Psoas muscle (tissue), 8 donors: ENCODE data around the gene POLDIP3. TPM values are rescaled to one million over a fixed set of nuclear protein-coding genes. Genes with fewer than 3 reads are reported as not detected.

ENCODE experiments used
- ATAC-seq, 4 donors: fragments of 200-7000 bp; cut with Tn5 transposase; one replicate each; pipeline ENCODE4 v1.9.1; 2020; ENCODE audit warnings: moderate library complexity in 3 of 4, mild to moderate bottlenecking in 2 of 4
- DNase-seq, 2 donors: peaks; one replicate each; pipeline ENCODE4 v3.0.0-alpha.2; 2020
- H3K27ac ChIP-seq: fragments of 200-600 bp; one replicate; pipeline ENCODE4 v1.8.0; 2022
- H3K27me3 ChIP-seq, 3 donors: fragments of 200-600 bp in 1 of 3; one replicate each; pipeline versions ENCODE4 v1.6.1 to v1.8.0; 2013 to 2022; ENCODE audit warnings: low read length in 2 of 3, mild to moderate bottlenecking in 2 of 3, moderate library complexity in 1 of 3; ENCODE audit not compliant: insufficient read depth in 3 of 3
- H3K36me3 ChIP-seq, 2 donors: fragments of 200-600 bp in 1 of 2; one replicate each; pipeline versions ENCODE4 v1.6.1 to v1.8.0; 2013 to 2022; ENCODE audit warnings: low read depth in 1 of 2, mild to moderate bottlenecking in 1 of 2, moderate library complexity in 1 of 2; ENCODE audit not compliant: insufficient read depth in 1 of 2
- H3K4me1 ChIP-seq: fragments of 200-600 bp; one replicate; pipeline ENCODE4 v1.8.0; 2022
- H3K4me3 ChIP-seq: fragments of 200-600 bp; one replicate; pipeline ENCODE4 v1.8.0; 2022; ENCODE audit warnings: mild to moderate bottlenecking
- H3K9me3 ChIP-seq: fragments of 200-600 bp; one replicate; pipeline ENCODE4 v1.8.0; 2022
- CTCF ChIP-seq: fragments of 200-600 bp; IDR thresholded peaks from one replicate; pipeline ENCODE4 v1.8.0; 2022; ENCODE audit warnings: antibody characterized with exemption
- WGBS, 3 donors: extraction: QIAGEN DNeasy Blood & Tissue Kit; methylation state at CpG; one replicate each; pipeline versions ENCODE4 v1.1.6 to v1.1.7; 2013; 5-methylcytosine and 5-hydroxymethylcytosine counted together
- intact Hi-C, 2 donors: fragments of 100-400 bp; cut with DNase I; formaldehyde crosslinking; loops; one replicate each; pipeline versions ENCODE4 v1.11.0 to v1.14.2; 2022
- polyA plus RNA-seq, 3 donors: library from polyadenylated mRNA; stranded (reverse); fragments of 200-250 nt; gene quantifications; one replicate each; pipeline ENCODE4 v1.2.3, GENCODE V29; 2013
- total RNA-seq, 4 donors: library from RNA; stranded (reverse); fragmentation: NEBNext Ultra II Directional in 2 of 4; extraction: Animal tissue kit (Norgen Biotek cat#: 25700) in 2 of 4; gene quantifications; one replicate each; pipeline versions ENCODE4 v1.2.1 to v1.2.4, GENCODE V29; 2021 to 2023
- donor health status: healthy with polysubstance abuse.
- donor health status: DM: no; HTN: no; CAD: no; lungs with moderate emphysema.
- donor health status: Bipolar disorder and iron deficiency.
- donor health status: healthy.
- donor health status: DM: yes; HTN: yes; CAD: no.
- donor health status: DM: no; HTN: no; CAD: no.
- donor health status: DM: no; HTN: no; CAD: no.
- donor health status: DM: yes; HTN: yes; CAD: no.

Gene POLDIP3
- total and polyA plus RNA-seq, 7 donors = 25.0 to 47.1 (median 32.6) TPM

DNA sequence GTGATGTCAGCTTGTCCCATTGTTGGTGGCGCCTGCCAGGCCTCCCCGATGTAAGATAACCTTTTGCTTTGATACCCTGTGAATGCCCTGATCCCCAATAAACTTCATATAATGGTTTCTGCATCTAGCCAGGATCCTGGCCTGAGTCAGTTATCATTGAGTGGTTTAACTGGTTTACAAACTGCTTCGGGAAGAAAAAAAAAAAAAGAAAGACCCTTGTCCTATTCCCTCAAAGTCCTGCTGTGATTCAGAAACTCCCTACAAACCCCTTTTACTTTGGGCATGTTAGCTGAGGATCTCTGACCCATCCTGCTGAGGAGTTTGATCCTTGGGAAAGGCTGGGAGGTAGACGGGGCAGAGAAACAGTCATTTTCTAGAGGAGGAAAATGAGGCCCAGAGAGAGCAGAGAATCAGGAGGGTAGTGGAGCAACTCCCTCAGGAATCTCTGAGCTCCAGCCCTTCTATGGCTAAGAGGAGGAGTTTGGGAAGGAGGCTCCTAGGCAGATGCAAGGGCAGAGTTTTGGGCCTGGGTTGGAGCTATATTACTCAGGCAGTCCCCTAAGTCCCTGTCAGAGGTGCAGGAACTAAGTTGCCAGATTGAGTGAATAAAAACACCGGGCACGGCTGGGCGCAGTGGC lies 39.9 kb upstream of the POLDIP3 start:
- no peak for TF ChIP-seq CTCF
- intact Hi-C loops = no loop called here
- no peak overlapping the region for H3K4me3 ChIP-seq
- H3K9me3 ChIP-seq = no peaks in the 10 kb centered on the region
- H3K4me1 ChIP-seq = no peaks in the 10 kb centered on the region
- no peak for DNase-seq
- no peaks in the 10 kb centered on the region for H3K27me3 ChIP-seq
- ATAC-seq = no peak
- 88 to 92% (median 91%) methylated on average over 7 of the region's 7 CpGs for WGBS, 3 donors
- no peak overlapping the region for H3K27ac ChIP-seq
- no peaks in the 10 kb centered on the region for H3K36me3 ChIP-seq

DNA sequence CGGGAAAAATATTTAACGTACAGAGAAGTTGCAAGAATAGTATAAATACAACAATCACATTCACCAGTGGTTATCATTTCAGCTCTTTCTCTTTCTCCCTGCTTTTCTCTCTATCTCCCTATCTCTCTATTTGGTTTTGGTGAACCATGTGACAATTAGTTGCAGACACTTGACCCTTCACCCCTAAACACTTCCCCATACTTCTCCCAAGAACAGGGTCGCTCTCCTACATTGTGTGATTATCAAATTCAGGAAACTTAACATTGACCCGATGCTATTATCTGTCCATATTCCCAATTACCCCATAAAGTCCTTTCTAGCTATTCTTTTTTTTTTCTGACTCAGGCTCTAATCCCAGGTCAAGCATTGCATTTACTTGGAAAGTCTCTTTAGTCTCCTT lies 39.3 kb upstream of the POLDIP3 start:
- 89 to 92% (median 91%) methylated on average over 4 of the region's 4 CpGs for WGBS, 3 donors
- DNase-seq (no peak), ATAC-seq (no peak)
- no peaks in the 10 kb centered on the region for H3K4me1 ChIP-seq
- TF ChIP-seq CTCF = no peak
- no peaks in the 10 kb centered on the region for H3K36me3 ChIP-seq
- no peaks in the 10 kb centered on the region for H3K27me3 ChIP-seq
- H3K27ac ChIP-seq = no peak overlapping the region
- H3K4me3 ChIP-seq = no peak overlapping the region
- H3K9me3 ChIP-seq = no peaks in the 10 kb centered on the region
- intact Hi-C loops = no loop called here

DNA sequence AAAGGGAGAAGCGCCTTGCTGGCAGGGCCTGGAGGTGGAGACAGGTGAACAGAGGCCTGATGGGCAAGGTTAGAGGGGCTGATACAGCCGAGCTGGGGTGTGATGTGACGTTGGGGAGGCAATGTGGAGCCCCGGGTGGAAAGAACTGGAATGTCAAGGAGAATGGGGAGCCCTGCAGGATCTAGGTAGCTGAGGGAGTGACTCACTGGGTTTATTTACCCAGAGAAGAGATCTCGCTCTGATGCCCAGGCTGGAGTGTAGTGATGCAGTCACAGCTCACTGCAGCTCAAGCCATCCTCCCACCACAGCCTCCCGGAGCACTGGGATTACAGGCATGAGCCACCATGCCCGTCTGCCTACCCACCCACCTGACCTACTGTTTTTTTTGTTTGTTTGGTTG lies 36.5 kb upstream of the POLDIP3 start:
- Histone ChIP-seq H3K9me3 (no peaks in the 10 kb centered on the region), H3K36me3 (no peaks in the 10 kb centered on the region), H3K27ac (no peak overlapping the region), H3K4me1 (peaks cover 23% of the 10 kb centered on the region), H3K27me3 (no peaks in the 10 kb centered on the region), H3K4me3 (no peak overlapping the region)
- DNase-seq = no peak
- WGBS, 3 donors = 76 to 85% (median 83%) methylated on average over 7 of the region's 7 CpGs
- ATAC-seq = no peak
- TF ChIP-seq CTCF = no peak
- intact Hi-C loops = no loop called here

DNA sequence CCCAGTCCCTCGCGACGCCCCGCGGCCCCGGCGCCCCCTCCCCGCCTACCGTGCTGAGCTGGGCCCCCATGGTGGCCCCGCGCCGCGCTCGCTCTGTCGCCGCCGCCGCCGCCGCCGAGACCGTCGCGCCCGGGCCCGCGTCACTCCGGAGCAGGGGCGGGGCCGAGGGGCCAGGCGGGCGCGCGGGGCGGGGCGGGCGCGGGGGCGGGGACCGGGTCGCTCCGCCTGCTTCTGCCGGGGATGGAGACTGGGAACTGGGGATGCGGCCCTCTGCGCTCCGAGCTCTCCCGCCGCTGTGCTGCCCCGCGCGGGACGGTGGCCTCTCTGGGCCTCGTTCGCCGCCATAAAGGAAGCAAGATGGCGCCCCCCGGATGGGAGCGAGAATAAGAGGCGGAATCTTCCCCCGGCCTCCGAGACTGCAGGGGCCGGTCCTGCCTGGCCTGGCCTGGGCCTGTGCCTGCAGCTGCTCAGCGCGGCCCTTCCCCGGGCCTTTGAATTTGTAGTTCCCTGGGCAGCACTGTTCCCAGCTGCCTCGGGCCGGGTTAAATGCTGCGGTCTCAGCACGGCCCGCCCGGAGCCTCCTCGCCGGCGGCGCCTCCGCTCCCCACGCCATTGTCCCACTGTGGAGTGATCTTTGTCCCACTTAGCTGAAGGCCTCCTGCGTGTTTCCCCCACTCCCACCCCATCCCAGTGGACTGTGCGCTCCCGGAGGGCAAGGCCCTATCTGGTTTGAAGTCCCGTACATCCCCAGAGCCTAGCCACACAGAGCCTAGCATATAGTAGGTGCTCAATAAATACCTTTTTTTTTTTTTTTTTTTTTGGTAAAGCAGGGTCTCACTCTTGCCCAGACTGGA lies 34.8 kb upstream of the POLDIP3 start, which contains the start of gene CYB5R3:
TSS of gene CYB5R3 (minus strand) at position 147 of the 854 bp plus-strand sequence. CDS start at position 70, 77 bp downstream.
- no peaks in the 10 kb centered on the region for H3K27me3 ChIP-seq
- H3K27ac ChIP-seq = peak within 1 kb of the TSS; percentile 96
- H3K4me1 ChIP-seq = peaks cover 40% of the 10 kb centered on the region
- DNase-seq (peak; percentile 89 to 93), ATAC-seq (peak; percentile 72 to 78 (median 76))
- intact Hi-C loops = loop anchor here in 1 of 2 donors (2.0 to 5.0 kb wide), 2 partner anchors 29 to 48 kb away; no protein-coding TSS in a partner anchor
- peak; percentile 8 for TF ChIP-seq CTCF
- WGBS, 3 donors = 7 to 21% (median 12%) methylated on average over 33 to 81 of the region's 81 CpGs
- H3K4me3 ChIP-seq = peak within 1 kb of the TSS; percentile 96
- no peaks in the 10 kb centered on the region for H3K36me3 ChIP-seq
- no peaks in the 10 kb centered on the region for H3K9me3 ChIP-seq
